LNCAP (cell line): ENCODE measurements around the gene PPP2R2C.

ENCODE experiments used
- TF ChIP-seq, protein P1 (sequence below): fragments of 450-650 bp; IDR thresholded peaks from 2 replicates; pipeline ENCODE4 v1.5.1; 2017; ENCODE audit warnings: mild to moderate bottlenecking

The PPP2R2C gene

DNA sequence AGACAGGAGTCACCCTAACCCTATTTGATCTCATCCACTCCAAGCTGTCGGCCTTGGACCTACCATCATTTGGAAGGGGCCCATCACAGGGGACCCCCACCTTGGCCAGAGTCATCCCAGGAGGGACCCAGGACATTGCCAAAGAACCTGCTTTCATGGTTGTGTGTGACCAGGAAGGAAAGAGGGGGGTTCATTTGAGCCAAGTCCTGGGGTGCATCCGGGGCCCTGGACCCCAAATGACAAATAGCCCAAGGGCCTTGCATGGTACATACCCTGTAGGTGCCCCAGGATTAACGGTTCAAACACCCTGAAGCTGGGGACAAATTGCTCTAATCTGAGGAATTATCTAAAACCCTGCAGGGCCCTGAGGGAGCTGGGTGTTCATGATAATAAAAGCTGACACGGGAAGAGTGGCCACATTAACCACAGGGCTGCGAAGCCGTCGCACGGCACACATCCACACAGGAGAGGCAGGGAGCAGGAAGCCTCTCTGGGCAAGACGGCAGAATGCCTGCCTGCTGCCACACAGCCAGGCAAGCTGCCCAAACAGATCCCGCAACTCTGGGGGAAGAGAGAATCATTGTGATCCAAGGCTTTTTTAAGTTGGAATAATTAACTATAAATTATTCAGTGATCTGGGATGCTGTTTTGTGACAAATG is 28.2 kb upstream of the PPP2R2C start:
- TF ChIP-seq, protein P1, sequence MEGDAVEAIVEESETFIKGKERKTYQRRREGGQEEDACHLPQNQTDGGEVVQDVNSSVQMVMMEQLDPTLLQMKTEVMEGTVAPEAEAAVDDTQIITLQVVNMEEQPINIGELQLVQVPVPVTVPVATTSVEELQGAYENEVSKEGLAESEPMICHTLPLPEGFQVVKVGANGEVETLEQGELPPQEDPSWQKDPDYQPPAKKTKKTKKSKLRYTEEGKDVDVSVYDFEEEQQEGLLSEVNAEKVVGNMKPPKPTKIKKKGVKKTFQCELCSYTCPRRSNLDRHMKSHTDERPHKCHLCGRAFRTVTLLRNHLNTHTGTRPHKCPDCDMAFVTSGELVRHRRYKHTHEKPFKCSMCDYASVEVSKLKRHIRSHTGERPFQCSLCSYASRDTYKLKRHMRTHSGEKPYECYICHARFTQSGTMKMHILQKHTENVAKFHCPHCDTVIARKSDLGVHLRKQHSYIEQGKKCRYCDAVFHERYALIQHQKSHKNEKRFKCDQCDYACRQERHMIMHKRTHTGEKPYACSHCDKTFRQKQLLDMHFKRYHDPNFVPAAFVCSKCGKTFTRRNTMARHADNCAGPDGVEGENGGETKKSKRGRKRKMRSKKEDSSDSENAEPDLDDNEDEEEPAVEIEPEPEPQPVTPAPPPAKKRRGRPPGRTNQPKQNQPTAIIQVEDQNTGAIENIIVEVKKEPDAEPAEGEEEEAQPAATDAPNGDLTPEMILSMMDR, result no peak

DNA sequence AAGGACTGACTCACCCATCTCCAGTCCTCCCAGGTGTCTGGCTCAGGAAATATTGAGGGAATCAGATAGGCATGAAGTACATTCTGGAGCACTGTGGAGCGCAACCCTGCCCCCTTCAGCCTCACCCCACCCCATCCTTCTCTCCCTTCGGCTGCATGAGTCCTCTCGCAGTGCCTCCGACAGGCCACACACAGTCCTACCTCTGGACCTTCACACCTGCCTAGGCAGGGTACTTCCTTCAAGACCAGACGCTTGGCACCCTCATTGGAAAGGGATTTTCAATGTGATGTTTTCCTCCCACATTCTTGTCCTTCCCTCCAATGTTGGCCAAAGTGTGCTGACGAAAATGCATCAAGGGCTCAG is 26.8 kb upstream of the PPP2R2C start:
- TF ChIP-seq, protein P1, result no peak

DNA sequence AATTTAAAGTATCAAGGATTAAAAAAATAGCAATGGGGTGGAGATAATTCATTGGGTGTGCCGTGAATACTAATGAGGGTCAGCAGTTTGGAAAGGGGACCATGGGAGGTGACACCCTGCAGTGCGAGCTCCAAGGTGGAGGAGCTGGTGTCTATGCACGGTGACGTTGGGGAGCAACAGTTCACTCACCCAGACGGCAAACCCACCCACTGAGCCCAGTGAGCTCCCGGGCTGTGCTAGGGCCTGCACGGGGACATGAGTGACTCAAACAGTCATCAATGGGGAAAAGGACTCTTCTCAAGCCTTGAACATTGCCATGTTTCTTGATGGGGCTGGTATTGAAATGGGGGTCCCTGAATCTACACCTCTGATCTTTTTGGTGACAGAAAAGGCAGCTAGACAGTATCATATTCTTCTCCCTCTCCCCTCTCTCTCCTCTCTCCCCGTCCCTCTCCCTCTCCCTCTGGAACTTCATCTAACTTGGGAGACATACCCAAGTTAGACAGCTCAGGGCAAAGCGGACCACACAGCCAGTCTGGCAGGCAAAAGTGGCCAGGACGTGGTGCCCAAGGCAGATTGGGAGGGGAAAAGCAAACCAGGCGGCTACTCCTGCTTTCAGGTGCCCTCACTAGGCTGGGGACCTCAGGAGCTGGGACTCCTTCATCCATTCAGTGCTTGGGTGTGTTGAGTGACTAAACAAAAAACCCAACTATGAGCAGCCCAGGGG is 26.3 kb upstream of the PPP2R2C start:
- TF ChIP-seq, protein P1, result no peak

DNA sequence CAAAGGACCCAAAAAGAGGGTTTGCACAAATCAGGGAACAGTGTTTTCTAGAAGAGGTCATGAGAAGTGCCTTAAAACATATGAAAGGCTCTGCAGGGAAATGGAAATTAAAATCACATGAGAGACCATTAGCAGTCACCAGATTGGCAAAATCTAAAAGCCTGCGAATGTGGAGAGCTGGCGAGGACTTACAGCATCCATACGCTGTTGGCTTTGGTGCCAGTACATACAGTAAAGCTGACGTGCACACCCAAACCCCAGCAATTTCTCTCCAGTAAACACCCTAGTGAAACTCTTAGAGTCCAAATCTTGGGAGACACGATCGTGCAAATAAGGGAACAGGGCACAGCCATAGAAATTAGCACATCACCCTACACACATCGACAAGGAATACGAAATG is 25.4 kb upstream of the PPP2R2C start:
- TF ChIP-seq, protein P1, result no peak

DNA sequence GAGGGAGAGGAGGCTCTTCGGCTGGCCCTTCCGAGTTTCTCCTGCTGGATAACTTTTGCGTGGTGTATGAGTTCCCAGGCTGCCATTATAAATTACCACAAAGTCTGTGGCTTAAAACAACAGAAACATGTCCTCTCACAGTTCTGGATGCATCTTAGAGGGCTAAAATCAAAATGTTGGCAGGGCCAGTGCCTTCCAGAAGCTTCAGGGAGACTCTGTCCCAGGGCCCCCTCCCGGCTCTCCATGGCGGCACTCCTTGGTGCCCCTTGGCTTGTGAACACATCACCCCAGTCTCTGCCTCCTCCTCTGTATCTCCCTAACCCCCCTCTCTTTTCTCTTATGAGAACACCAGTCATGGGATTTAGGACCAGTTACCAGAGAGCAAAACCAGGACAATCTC is 23.3 kb upstream of the PPP2R2C start:
- TF ChIP-seq, protein P1, result no peak

DNA sequence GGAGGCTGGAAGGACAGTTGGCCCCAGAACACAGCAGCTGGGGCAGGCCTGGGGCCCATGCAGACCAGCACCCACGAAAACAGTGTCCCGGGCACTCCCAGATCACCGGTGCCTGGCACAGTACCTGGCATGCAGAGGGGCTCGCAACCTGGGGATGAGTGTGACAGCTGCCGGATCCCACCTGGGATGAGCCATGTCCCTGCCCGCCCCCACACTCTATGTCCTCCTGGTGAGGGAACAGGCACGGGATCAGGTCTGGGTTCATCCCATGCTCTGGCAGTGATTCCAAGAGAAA is 22.8 kb upstream of the PPP2R2C start:
- TF ChIP-seq, protein P1, result no peak

DNA sequence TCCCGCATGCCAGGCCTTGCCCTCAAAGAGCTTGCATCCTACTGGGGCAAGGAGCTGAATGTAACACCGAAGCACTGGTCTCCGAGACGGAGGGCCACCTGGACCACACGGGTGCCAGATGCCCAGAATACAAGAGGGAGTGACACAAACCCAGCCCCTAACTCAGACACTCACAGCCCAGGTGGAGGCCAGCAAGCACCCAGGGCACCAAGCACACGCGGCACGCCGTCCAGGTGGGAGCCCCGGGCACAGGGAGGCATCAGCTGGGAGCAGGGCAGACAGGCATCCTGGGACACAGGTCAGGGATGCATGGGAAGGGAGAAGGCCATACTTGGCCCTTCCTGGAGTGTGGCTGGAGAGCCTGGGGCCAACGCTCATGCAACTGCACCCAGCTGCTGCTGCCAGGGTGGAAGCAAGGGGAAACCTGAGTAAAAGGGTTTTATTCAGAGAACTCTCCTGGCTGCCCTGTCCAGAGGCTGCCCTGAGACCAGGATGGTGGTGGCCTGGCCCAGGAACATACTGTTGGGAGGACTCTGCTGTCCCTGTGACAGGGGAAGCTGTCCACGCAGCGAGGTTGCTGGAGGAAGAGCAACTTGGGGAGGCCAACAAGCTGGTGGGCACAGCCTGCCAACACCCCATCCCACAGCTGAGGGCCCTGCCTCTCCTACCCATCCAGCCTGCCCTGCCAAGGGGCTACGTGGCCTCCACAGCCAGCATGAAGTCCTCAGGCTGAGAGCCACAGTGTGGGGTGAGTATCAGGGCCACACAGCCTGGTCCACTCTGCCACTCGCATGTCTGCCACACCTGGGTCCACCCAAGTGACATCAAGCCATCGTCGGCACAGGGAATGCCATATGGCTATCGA is 22.2 kb upstream of the PPP2R2C start:
- TF ChIP-seq, protein P1, result no peak
